OCI-LY1 (cell line): Measurements from ENCODE around the gene PXDN.

Experiments used
- CTCF ChIP-seq: fragments of 200-600 bp; sonication (generic), shearing (Covaris generic); IDR thresholded peaks from 2 replicates; pipeline ENCODE4 v1.5.1; 2017; ENCODE audit warnings: mild to moderate bottlenecking, antibody characterized with exemption, low read length, moderate library complexity, mixed read lengths
- EZH2 ChIP-seq: fragments of 200-600 bp; sonication (generic), shearing (Covaris generic); IDR thresholded peaks from 2 replicates; pipeline ENCODE4 v1.8.0; 2017; ENCODE audit warnings: borderline replicate concordance, mixed run types, mild to moderate bottlenecking, antibody characterized with exemption, low read length, moderate library complexity, mixed read lengths

DNA sequence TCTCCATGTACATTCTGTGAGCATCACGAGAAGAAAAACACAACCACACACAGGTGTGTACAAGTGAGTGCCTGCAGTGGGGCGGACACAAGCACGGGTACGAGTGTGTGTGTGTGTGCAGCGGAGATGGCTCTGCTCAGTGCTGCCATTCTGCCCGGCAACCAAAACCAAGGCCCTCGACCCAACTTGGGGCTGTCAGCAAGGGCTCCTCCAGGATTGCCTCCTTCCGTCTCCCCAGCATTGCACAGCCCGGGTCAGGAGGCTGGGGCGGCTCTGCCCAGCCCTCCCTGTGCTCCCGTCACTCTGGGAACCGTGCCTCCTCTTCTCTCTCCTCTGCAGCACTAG lies 66.5 kb downstream of the PXDN start:
- TF ChIP-seq CTCF (no peak), EZH2 (no peak)
